Keratinocyte (primary cell): Measurements from ENCODE around the gene TIPIN.
"Not testable (repeated sequence)": the region's sequence is repeated elsewhere in the genome, so short reads cannot be mapped to it uniquely, and the experiment has no call there.

Experiments used
- EZH2 ChIP-seq: IDR thresholded peaks from one replicate; pipeline ENCODE4 v1.6.1; 2012; ENCODE audit warnings: inconsistent platforms, mild to moderate bottlenecking, low read length, moderate library complexity
- TF ChIP-seq, protein P1 (sequence below), 3 experiments: IDR thresholded peaks in 1 of 3; conservative IDR thresholded peaks in 1 of 3; optimal IDR thresholded peaks in 1 of 3; 2 replicates in 2 of 3; 3 replicates in 1 of 3; pipeline versions ENCODE3 to v1.5.1; 2011; ENCODE audit warnings: low read length in 3 of 3, mild to moderate bottlenecking in 3 of 3, moderate library complexity in 2 of 3, control low read depth in 1 of 3, inconsistent platforms in 1 of 3; ENCODE audit not compliant: insufficient read depth in 2 of 3; ENCODE audit errors: extremely low read depth in 1 of 3

GRCh38 chr15:66304425-66304824 lies 52.1 kb downstream of the TIPIN start:
- TF ChIP-seq, protein P1, sequence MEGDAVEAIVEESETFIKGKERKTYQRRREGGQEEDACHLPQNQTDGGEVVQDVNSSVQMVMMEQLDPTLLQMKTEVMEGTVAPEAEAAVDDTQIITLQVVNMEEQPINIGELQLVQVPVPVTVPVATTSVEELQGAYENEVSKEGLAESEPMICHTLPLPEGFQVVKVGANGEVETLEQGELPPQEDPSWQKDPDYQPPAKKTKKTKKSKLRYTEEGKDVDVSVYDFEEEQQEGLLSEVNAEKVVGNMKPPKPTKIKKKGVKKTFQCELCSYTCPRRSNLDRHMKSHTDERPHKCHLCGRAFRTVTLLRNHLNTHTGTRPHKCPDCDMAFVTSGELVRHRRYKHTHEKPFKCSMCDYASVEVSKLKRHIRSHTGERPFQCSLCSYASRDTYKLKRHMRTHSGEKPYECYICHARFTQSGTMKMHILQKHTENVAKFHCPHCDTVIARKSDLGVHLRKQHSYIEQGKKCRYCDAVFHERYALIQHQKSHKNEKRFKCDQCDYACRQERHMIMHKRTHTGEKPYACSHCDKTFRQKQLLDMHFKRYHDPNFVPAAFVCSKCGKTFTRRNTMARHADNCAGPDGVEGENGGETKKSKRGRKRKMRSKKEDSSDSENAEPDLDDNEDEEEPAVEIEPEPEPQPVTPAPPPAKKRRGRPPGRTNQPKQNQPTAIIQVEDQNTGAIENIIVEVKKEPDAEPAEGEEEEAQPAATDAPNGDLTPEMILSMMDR (optimal IDR thresholded peaks at IDR 0.05 in 1 of 3, IDR thresholded peaks at IDR 0.05 in 1 of 3, conservative IDR thresholded peaks at IDR 0.05 in 1 of 3; ENCODE audit: extremely low read depth in 1 of 3, insufficient read depth in 2 of 3, low read length in 3 of 3) = not testable (repeated sequence)
- TF ChIP-seq EZH2 = not testable (repeated sequence)
